GM18505 (cell line): Measurements from ENCODE around the gene MAGEB1.

Source experiments
- ATAC-seq: cut with Tn5 transposase; IDR thresholded peaks from one replicate; pipeline ENCODE4 v1.9.1; 2021; ENCODE audit not compliant: unreplicated experiment
- POLR2A ChIP-seq: IDR thresholded peaks from 4 replicates; pipeline ENCODE4 v1.6.1; 2011; ENCODE audit warnings: borderline replicate concordance; ENCODE audit not compliant: insufficient read depth, insufficient read length; ENCODE audit errors: extremely low read depth

MAGEB1 gene

DNA sequence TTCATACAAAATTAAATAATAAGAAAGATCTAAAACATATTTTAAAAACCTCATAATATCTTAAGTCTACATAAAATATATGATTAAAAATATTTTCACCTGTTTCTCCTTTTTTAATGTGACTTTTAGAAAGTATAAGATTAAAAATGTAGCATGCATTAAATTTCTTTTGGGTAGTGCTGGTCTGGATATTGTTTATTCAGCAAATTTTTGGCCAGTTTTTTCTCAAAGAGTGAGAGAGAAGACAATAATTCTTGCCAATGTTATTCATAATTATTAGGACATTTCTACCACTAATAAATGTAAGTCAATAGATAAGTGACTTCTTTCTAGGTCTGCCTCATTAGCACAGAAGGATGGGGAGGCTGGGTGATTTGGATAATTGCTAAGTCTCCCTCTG is 14.1 kb downstream of the MAGEB1 start:
- ATAC-seq, result no peak
- no peak for TF ChIP-seq POLR2A

DNA sequence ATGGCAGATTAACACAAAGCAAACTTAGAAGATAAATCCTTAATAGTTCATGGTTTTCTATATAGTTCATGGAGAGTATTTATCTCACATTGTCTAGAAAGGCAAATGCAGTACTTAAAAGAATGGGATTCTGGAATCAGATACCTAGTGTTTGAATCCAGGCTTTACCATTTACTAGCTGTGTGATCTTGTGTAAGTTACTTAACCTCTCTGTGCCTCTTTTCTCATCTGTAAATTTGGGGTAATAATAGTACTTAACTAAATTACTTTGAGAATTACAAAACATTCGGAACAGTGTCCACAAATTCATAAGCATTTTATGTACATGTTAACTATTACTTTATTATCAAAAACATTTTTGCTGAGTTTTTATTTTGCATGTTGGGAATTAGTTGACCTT is 15.8 kb downstream of the MAGEB1 start:
- TF ChIP-seq POLR2A, result no peak

DNA sequence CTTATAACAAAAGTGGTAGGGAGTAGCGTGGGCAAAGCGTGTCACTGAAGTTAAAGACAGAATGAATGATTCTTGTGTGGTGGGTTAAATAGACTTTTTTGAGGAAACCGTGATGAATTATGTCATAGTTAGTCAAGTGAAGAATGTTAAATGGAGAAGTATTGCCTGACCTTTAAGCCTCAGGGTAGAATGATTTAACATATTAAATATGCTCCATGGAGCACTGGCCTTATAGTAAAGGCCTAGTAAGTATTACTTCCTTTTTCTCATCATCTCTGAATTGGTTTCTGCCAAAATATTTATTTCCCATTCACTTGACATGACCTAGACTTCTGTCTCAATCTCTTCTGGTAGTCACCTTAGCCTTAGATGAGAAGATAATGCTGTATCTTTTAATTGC is 23.7 kb downstream of the MAGEB1 start:
- TF ChIP-seq POLR2A, result no peak
- no peak for ATAC-seq

More for the DNA sequence above, 15.8 kb downstream of the MAGEB1 start:
- no peak for ATAC-seq

DNA sequence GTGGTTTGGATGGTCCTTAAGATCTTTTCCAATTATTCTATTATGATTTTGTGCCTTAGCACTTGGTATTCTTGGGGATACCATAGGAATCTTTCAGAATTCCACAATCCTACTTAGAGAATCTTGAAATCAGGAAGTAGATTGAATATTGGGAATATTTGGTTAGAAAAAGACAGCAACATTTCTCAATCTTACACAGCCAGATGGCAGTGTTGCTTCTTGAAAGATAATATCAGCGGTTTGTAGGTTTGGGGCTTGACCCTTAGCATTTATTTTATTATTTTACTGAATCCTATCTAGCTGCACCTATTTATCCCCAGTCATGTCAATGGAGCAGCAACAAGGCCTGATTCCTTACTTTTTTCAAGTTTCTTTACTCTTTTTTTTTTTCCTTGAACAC is 28.6 kb downstream of the MAGEB1 start:
- ATAC-seq, result no peak
- no peak for TF ChIP-seq POLR2A

DNA sequence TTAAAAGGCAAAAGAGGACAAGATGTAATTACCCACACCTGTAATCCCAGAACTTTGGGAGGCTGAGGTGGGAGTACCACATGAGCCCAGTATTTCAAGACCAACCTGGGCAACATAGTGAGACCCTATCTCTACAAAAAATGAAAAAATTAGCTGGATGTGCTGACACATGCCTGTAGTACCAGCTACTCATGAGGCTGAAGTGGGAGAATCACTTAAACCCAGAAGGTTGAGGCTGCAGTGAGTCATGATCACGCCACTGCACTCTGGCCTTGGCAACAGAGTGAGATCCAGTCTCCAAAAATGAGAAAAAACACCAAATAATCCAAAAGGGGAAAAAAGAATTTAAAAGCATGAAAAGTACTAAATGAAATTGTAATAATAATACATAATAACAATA is 31.4 kb downstream of the MAGEB1 start:
- no peak for TF ChIP-seq POLR2A
- no peak for ATAC-seq

DNA sequence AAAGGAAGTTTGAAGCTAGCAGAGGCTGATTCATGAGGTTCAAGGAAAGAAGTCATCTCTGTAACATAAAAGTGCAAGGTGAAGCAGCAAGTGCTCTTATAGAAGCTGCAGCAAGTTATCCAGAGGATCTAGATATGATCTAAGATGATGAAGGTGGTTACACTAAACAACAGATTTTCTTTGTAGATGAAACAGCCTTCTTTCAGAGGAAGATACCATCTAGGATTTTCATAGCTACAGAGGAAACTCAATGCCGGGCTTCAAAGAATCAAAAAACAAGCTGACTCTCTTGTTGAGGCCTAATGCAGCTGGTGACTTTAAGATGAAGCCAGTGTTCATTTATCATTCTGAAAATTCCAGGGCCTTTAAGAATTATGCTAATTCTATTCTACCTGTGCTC is 33.5 kb downstream of the MAGEB1 start:
- no peak for TF ChIP-seq POLR2A

DNA sequence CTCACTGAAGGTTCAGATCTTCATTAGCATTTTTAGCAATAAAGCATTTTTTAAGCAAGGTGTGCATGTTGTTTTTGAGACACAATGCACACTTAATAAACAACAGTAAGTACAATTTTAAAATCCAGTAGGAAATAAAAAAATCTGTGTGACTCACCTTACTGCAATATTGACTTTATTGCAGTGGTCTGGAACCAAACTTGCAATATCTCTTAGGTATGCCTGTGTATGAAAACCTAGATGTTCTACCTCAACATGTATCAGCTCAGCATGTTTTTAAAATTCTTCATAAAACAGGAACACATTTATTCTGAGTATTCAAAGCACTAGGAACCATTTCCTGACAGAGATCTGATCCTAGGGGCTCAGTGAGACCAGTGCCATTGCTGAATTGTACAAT is 35.6 kb downstream of the MAGEB1 start:
- no peak for ATAC-seq
- no peak for TF ChIP-seq POLR2A

More for the DNA sequence above, 33.5 kb downstream of the MAGEB1 start:
- no peak for ATAC-seq

DNA sequence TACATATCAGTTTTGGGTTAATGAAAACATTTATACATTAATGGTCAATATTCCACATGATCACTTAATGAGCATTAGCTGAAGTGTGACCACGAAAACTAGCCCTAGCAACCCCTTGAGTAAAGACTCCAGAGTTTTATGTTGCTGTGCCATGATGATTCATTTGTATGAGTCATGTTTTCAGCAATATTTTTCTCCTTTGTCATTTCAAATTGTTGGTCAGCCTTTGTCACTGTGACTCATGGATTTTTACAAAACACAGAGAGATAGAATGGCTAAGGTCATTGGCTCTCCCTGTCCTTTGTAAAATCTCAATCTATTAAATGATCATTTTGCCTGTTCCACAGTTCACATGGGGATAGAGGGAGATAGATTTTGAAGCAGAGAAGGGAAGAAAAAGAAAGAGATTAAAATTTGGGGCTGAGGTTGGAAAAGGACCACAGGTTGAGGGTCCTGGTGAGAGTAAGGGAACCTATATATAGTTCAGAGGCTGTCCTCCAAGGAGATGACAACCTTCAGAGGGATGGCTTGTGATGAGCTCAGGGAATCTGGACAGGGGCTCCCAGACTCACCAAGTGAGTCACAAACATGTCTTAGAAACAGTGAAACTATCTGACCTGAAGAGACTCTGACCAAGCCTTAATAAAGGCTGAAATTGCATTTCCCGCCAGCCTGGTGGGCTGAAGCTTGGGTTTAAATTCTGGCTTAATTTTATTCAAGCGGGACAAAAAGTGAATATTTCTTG is 36.7 kb downstream of the MAGEB1 start:
- no peak for ATAC-seq
- TF ChIP-seq POLR2A, result no peak

DNA sequence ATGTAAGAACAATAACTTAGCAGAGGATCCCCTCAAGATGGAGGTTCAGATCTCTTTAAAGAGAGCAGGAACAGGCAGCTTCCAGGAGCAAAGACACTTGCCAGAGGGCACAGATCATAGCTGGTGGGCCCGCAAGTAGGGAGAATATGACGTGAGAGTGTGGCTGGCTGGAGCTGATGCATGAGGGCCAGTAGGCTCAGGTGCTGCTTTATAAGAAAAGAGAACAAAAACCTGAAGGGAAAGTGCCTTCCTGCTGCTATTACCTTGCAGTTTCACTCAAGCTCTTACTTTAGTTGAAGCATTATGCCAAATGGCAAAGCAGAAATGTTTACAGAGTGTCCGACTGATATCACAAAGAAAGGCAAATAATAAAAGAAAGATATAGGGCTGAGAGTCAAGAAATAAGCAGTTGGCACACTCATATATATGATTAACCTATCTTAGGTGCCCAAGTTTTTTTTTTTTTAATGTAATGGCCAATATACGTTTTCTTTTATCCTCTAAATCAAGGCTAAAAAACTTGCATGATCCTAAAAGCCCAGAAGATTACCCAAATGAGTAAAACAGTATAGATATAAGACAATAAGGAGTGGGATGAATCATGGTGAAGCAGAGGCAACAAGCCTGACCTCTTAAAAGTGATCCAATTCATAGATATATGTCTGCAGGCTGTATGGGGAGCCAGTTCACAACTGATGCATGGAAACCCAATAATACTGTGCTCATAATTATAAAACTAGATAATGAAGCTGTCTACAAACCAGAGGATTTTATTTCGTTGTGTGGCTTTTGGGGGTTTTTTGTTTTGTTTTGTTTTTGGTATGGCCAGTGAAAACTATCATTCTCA is 49.7 kb downstream of the MAGEB1 start:
- no peak for ATAC-seq
- TF ChIP-seq POLR2A, result no peak

DNA sequence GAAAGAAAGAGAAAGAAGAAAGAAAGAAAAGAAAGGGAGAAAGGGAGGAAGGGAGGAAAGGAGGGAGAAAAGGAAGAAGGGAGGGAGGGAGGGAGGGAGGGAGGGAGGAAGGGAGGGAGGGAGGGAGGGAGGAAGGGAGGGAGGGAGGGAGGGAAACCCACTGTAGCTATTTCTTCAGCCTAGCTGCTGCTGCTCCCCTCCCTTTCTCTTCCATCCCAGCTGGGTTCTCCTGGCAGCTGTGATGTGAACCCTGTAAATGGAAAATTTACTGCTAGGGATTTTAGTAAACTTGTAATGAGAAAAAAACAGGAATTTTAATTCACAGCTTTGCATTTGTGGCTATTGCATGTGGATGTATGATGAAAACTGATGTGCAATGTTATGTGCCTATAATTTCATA is 54.3 kb downstream of the MAGEB1 start:
- ATAC-seq, result no peak
- no peak for TF ChIP-seq POLR2A
